ENCODE results near the gene RFX3.
A peak's percentile ranks its signal among the peaks of the same experiment; 100 is the strongest.

The RFX3 gene

DNA sequence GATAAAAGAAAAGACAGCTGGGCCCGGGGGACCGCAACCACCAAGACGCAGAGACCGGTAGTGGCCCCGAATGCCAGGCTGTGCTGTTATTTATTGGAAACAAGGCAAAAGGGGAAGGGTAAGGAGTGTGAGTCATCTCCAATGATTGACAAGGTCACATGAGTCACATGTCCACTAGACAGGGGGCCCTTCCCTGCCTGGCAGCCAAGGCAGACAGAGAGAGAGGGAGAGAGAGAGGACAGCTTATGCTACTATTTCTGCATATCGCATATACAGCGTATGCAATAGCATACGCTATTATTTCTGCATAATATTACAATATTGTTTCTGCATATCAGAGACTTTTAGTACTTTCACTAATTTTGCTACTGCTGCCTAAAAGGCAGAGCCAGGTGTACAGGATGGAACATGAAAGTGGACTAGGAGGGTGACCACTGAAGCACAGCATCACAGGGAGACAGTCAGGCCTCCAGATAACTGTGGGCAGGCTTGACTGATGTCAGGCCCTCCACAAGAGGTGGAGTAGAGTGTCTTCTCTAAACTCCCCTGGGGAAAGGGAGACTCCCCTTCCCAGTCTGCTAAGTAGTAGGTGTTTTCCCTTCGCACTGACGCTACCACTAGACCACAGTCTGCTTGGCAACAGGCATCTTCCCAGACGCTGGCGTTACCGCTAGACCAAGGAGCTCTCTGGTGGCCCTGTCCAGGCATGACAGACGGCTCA lies 50.3 kb downstream of the RFX3 start:
- no peak for DNase-seq

DNA sequence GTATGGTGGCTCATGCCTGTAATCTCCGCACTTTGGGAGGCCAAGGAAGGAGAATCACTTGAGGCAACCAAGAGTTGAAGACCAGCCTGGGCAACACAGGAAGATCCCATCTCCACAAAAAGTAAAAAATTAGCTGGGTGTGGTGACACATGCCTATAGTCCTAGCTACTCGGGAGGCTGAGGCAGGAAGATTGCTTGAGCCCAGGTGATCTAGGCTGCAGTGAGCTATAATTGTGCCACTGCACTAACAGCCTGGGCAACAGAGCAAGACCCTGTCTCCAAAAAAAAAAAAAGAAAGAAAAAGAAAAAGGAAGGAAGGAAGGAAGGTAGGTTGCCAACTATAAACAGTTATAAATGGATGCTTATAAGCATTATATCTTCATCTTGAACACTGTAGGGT lies 51.0 kb downstream of the RFX3 start:
- DNase-seq, result no peak

DNA sequence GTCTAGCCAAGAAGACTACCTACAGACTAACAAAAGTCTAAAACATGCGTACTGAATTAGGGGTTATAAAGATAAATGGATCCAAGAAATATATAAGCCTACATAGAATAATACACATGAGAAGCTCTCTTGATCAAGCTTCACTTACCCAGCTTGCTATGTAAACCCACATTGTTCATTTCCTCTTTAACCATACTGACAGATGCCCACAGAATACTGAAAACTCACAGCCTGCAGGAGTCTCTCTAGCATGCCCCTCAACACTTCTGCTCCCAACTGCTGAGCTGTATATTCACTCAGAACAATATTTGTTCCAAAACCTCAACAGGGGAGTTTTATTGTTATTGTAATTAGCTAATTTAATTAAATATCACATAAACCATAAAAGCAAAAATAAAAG lies 52.4 kb downstream of the RFX3 start:
- no peak for DNase-seq

- DNase-seq, result no peak
Observed at GRCh38 chr9:3471883-3472282, 53.9 kb downstream of the RFX3 start.

DNA sequence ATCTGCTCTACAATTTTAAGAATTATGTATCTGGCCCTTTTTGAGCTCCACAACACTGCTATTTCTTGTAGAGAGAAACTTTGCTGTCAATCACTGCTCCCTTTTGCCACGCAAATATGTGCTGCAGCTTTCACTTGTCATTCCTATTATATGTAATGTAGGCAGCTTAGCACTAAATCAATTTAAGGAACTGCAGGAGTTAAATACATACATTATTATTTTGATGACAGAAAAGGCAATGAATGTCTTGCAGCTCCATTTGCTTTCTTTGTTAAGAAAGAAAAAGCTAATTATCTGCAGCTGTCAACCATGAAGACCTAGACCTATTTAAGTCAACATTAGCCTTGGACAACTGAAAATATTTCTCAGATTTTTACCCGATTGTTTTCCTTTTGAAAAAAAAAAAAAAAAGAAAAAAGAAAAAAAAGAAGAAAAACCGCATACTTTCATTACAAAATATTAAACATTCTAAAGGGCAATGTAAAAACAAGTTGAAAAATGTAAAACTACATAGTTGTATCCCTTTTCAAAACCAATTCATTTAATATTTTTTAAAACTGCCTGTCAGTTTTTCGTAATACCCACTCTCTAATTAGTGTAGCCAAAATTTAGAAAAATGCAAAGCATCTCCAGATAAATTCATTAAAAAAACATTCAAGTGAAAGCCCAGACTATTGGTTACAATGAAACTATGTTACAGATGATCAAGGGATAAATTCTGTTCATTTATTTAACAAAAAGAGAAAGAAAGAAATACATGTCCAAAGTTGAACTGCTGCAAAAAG lies 57.2 kb downstream of the RFX3 start:
- DNase-seq, result no peak

- peak; percentile 1 for DNase-seq
Observed at GRCh38 chr9:3467593-3468219, 58.1 kb downstream of the RFX3 start.

- no peak for DNase-seq
Observed at GRCh38 chr9:3464033-3464638, 61.7 kb downstream of the RFX3 start.

- DNase-seq, result no peak
Observed at GRCh38 chr9:3458806-3459475, 66.9 kb downstream of the RFX3 start.

DNA sequence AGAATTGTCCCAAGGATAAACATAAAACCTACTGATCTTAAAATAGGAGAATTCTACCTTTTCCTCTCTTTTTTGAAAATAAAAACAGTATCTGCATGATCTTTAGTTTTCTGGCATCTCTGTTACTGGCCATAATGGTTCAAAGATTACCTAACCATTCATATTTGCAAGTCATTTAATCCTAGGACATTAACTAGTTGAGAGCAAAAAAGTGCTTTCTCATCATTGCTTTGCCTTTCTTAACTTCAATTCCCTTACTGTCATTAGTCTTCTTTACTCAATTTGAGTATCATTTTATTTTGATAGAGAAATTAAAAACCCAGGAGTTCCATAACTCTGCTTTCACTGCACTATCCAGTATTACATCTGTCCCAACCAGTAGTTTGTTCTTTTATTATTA lies 68.6 kb downstream of the RFX3 start:
- DNase-seq, result no peak

- DNase-seq, result no peak
Observed at GRCh38 chr9:3455717-3456116, 70.1 kb downstream of the RFX3 start.

GRCh38 chr9:3455094-3455493 lies 70.7 kb downstream of the RFX3 start:
- DNase-seq, result no peak

DNA sequence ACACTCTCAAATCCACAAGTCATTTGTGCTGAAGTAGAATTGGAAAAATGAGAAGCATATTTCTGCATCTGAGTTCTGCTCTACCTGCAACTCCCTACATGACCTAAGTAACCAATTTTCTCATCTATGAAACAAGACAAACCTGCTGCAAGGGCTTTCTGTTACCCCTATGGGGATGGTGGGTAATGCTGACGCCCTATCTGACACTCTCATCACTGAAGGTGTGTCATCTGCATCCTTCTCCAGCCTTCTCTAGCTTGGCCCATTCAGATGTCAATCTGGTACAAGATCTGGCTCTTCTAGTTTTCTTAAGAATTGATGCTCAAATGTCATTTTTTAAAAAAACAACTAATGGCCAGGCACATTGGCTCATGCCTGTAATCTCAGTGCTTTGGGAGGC lies 73.8 kb downstream of the RFX3 start:
- DNase-seq, result no peak

DNA sequence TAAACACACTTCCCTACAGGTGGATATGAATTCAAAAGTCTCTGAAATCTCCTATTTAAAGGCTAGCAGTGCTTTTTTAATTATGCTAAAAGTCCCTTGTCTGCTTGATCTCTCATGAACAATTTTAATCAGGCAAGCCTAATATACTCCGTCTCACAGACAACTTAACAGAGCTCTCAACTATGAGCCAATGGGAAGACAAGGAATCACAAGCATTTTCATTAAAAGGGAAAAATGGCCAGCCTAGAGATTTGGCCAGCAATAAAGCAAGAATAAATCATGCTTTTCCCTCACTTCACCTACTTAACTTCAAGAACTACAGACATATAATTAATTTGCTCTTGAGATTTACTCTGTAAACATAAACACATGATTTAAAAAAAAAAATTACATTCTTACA lies 78.0 kb downstream of the RFX3 start:
- DNase-seq, result no peak

DNA sequence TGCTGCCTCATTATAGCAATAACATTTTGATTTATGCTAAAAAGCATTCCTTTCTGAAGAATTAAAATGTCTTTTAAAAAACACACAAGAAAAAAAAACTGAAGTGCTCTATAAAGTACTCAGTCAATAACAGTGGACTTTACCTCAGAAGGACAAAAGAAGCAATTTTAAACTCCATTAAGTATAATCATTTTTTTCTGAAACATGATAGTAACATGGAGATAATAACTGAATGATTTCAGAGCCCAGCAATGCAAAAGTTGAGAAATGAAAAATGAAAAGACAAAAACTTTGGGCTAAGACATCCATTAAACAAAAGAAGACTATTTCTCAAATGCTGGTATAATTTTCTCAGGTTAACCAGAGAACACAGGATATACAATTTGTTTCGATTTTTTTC lies 78.7 kb downstream of the RFX3 start:
- no peak for DNase-seq

- no peak for DNase-seq
Observed at GRCh38 chr9:3446313-3446712, 79.5 kb downstream of the RFX3 start.

GRCh38 chr9:3444016-3444415 lies 81.8 kb downstream of the RFX3 start:
- no peak for DNase-seq

GRCh38 chr9:3441197-3441816 lies 84.5 kb downstream of the RFX3 start:
- no peak for DNase-seq

GRCh38 chr9:3436629-3437420 lies 89.0 kb downstream of the RFX3 start:
- no peak for DNase-seq

DNA sequence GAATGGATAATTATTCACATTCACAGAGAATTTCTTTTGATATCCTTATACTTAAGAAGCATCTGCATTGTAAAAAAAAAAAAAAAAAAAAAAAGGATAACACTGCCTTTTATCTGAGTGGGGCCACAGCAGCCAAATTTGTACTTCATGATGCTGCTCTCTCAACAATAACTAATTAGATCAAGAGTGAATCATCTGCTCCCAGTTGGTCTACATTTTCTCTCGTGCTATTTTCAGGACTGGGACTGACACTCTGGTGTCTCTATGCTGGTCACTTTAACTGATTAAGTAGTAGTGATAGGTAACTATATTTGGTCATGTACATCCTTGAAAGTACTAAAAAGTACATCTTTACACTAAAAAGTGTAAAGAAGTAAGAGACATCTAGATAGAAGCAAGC lies 90.1 kb downstream of the RFX3 start:
- no peak for DNase-seq

DNA sequence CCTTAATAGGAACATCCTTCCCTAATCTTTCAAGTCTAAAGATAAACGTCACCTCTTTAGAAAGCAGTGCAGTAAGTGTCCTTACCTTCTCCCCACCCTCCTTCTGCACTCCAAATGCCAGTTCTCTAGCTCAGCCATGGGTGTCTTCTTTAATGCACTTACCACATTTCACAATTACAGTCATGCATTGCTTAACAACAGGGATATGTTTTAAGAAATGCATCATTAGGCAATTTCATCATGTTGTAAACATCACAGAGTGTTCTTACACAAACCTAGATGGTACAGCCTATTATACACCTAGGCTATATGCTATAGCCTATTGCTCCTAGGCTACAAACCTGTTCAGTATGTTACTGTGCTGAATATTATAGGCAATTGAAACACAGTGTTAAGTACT lies 91.2 kb downstream of the RFX3 start:
- no peak for DNase-seq

DNA sequence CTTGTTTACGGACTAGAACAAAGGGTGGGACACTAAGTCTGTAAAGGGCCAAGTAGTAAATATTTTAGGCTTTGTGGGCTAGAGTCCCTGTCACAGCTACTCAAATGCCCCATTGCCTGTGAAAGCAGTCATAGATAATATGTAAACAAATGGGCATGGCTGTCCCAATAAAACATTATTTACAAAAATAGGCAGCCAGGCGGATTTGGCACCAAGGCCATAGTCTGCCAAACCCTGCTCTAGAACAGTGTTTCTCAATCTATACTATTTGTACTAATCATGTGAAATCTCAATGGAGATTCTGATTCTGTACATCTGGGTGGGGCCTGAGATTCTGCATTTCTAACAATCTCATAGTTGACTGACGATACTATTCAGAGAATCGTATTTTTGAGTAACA lies 92.0 kb downstream of the RFX3 start:
- no peak for DNase-seq

DNA sequence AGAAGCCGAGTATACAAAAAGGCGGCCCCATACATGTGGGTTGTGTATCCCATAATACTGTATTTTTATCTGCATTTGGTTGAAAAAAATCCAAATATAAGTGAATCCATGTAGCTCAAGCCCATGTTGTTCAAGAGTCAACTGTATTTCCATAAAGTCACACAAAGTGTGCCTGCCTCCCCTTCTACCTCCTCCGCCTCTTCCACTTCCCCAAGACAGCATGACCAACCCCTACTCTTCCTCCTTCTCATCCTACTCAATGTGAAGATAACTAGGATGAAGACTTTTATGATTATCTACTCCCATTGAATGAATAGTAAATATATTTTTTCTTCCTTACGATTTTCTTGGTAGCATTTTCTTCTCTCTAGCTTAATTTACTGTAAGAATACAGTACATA lies 92.7 kb downstream of the RFX3 start:
- DNase-seq, result no peak
